ENCODE data around the gene YWHAG. TPM values are rescaled to one million over a fixed set of nuclear protein-coding genes. Genes with fewer than 3 reads are reported as not detected.
"Not testable (repeated sequence)": the region's sequence is repeated elsewhere in the genome, so short reads cannot be mapped to it uniquely, and the experiment has no call there.

Gene YWHAG
- total RNA-seq, 1 experiment from 2014 or later, result 192 TPM

GRCh38 chr7:76405738-76406137 is 46.9 kb upstream of the YWHAG start (continued):
- TF ChIP-seq ARID4B (CRISPR knock-in tag; IDR thresholded peaks at IDR 0.05; ENCODE audit: borderline replicate concordance) (no peak), ERG (CRISPR knock-in tag; IDR thresholded peaks at IDR 0.05) (no peak), ZNF416 (CRISPR knock-in tag; IDR thresholded peaks at IDR 0.05) (no peak), SP1 (CRISPR knock-in tag; conservative IDR thresholded peaks at IDR 0.05) (no peak), GRHL2 (CRISPR knock-in tag; IDR thresholded peaks at IDR 0.05; ENCODE audit: insufficient replicate concordance, severe bottlenecking) (no peak), ZMAT4 (CRISPR knock-in tag; IDR thresholded peaks at IDR 0.05) (no peak)

GRCh38 chr7:76403780-76404494 is 45.1 kb upstream of the YWHAG start:
- DNase-seq (ENCODE audit: low spot score), result no peak
- H3K27ac Mint-ChIP-seq, result peak overlapping the region; percentile 7; the same call in 1 of the 2 replicates
- POLR2A ChIA-PET, result no interaction called here

GRCh38 chr7:76403097-76403496 is 44.3 kb upstream of the YWHAG start:
- H3K27me3 Mint-ChIP-seq (ENCODE audit: low read depth); ATAC-seq; H3K9me3 Mint-ChIP-seq; H3K4me3 Mint-ChIP-seq; CTCF ChIA-PET; DNase-seq (ENCODE audit: low spot score); H3K27ac Mint-ChIP-seq; POLR2A ChIA-PET; H3K36me3 Mint-ChIP-seq: not testable (repeated sequence)
- H3K4me1 Mint-ChIP-seq, result peaks cover 11% of the 10 kb centered on the region

More at GRCh38 chr7:76403780-76404494, 45.1 kb upstream of the YWHAG start:
- TF ChIP-seq ATF1 (CRISPR knock-in tag; IDR thresholded peaks at IDR 0.05) (no peak), IRF2 (CRISPR knock-in tag; IDR thresholded peaks at IDR 0.05; ENCODE audit: borderline replicate concordance, low read depth) (no peak), ZNF263 (CRISPR knock-in tag; IDR thresholded peaks at IDR 0.05; ENCODE audit: low read depth) (peak; percentile 36; the same call in 1 of the 2 replicates), KAT7 (CRISPR knock-in tag; IDR thresholded peaks at IDR 0.05; ENCODE audit: borderline replicate concordance) (no peak)
- H3K4me1 Mint-ChIP-seq, result peaks cover 18% of the 10 kb centered on the region
- no peaks in the 10 kb centered on the region for H3K27me3 Mint-ChIP-seq (ENCODE audit: low read depth)
- H3K36me3 Mint-ChIP-seq, result no peaks in the 10 kb centered on the region
- peak; percentile 32; the same call in 1 of the 2 replicates for ATAC-seq
- CTCF ChIA-PET, result no interaction called here
- H3K9me3 Mint-ChIP-seq, result no peaks in the 10 kb centered on the region
- no peak overlapping the region for H3K4me3 Mint-ChIP-seq

GRCh38 chr7:76400248-76400647 is 41.5 kb upstream of the YWHAG start:
- Mint-ChIP-seq H3K36me3 (no peaks in the 10 kb centered on the region), H3K4me3 (no peak overlapping the region), H3K9me3 (no peaks in the 10 kb centered on the region), H3K27ac (no peak overlapping the region), H3K4me1 (peaks cover 28% of the 10 kb centered on the region), H3K27me3 (ENCODE audit: low read depth) (peaks cover 10% of the 10 kb centered on the region)
- ChIA-PET CTCF (no interaction called here), POLR2A (no interaction called here)
- ATAC-seq, result no peak
- no peak for DNase-seq (ENCODE audit: low spot score)
- TF ChIP-seq E2F1 (CRISPR knock-in tag; IDR thresholded peaks at IDR 0.05) (no peak), ZNF263 (CRISPR knock-in tag; IDR thresholded peaks at IDR 0.05; ENCODE audit: low read depth) (no peak), SMAD3 (CRISPR knock-in tag; IDR thresholded peaks at IDR 0.05; ENCODE audit: borderline replicate concordance) (no peak), FOXP4 (CRISPR knock-in tag; IDR thresholded peaks at IDR 0.05) (no peak), USF1 (CRISPR knock-in tag; IDR thresholded peaks at IDR 0.05) (no peak), ELF4 (CRISPR knock-in tag; IDR thresholded peaks at IDR 0.05; ENCODE audit: low read depth) (no peak), ZNF512 (CRISPR knock-in tag; IDR thresholded peaks at IDR 0.05; ENCODE audit: borderline replicate concordance) (no peak), MYBL2 (CRISPR knock-in tag; IDR thresholded peaks at IDR 0.05) (no peak)
